ENCODE results near the gene SPINK9. TPM values are rescaled to one million over a fixed set of nuclear protein-coding genes. Genes with fewer than 3 reads are reported as not detected.

SPINK9 gene
- total RNA-seq, 1 donor from 2014 or later: not detected

- Mint-ChIP-seq H3K9me3 (no peaks in the 10 kb centered on the region), H3K4me3 (no peak overlapping the region), H3K27ac (ENCODE audit: unreplicated experiment) (no peak overlapping the region), H3K4me1 (no peaks in the 10 kb centered on the region), H3K36me3 (ENCODE audit: low read depth) (peaks cover 6% of the 10 kb centered on the region), H3K27me3 (ENCODE audit: low read depth) (no peaks in the 10 kb centered on the region)
- no peak for DNase-seq (ENCODE audit: low read depth, low spot score)
- TF ChIP-seq CTCF (conservative IDR thresholded peaks at IDR 0.05): no peak
Observed at GRCh38 chr5:148347706-148348105, 12.3 kb downstream of the SPINK9 start.

GRCh38 chr5:148352696-148353095 is 17.3 kb downstream of the SPINK9 start:
- TF ChIP-seq CTCF (conservative IDR thresholded peaks at IDR 0.05): no peak
- Mint-ChIP-seq H3K27ac (ENCODE audit: unreplicated experiment) (no peak overlapping the region), H3K9me3 (no peaks in the 10 kb centered on the region), H3K4me3 (no peak overlapping the region), H3K4me1 (no peaks in the 10 kb centered on the region), H3K27me3 (ENCODE audit: low read depth) (no peaks in the 10 kb centered on the region), H3K36me3 (ENCODE audit: low read depth) (peaks cover 6% of the 10 kb centered on the region)
- no peak for DNase-seq (ENCODE audit: low read depth, low spot score)

- Mint-ChIP-seq H3K36me3 (ENCODE audit: low read depth) (peaks cover 6% of the 10 kb centered on the region), H3K27ac (ENCODE audit: unreplicated experiment) (no peak overlapping the region), H3K9me3 (no peaks in the 10 kb centered on the region), H3K27me3 (ENCODE audit: low read depth) (no peaks in the 10 kb centered on the region), H3K4me3 (no peak overlapping the region), H3K4me1 (no peaks in the 10 kb centered on the region)
- TF ChIP-seq CTCF (conservative IDR thresholded peaks at IDR 0.05): no peak
- no peak for DNase-seq (ENCODE audit: low read depth, low spot score)
Observed at GRCh38 chr5:148353634-148354033, 18.3 kb downstream of the SPINK9 start.

- Mint-ChIP-seq H3K9me3 (peaks cover 13% of the 10 kb centered on the region), H3K4me1 (no peaks in the 10 kb centered on the region), H3K27ac (ENCODE audit: unreplicated experiment) (no peak overlapping the region), H3K36me3 (ENCODE audit: low read depth) (peaks cover 12% of the 10 kb centered on the region), H3K4me3 (no peak overlapping the region), H3K27me3 (ENCODE audit: low read depth) (no peaks in the 10 kb centered on the region)
- DNase-seq (ENCODE audit: low read depth, low spot score): no peak
- TF ChIP-seq CTCF (conservative IDR thresholded peaks at IDR 0.05): no peak
Observed at GRCh38 chr5:148364343-148364742, 29.0 kb downstream of the SPINK9 start.

- DNase-seq (ENCODE audit: low read depth, low spot score): no peak
- Mint-ChIP-seq H3K27ac (ENCODE audit: unreplicated experiment) (no peak overlapping the region), H3K27me3 (ENCODE audit: low read depth) (no peaks in the 10 kb centered on the region), H3K4me3 (no peak overlapping the region), H3K9me3 (peaks cover 13% of the 10 kb centered on the region), H3K36me3 (ENCODE audit: low read depth) (peaks cover 13% of the 10 kb centered on the region), H3K4me1 (no peaks in the 10 kb centered on the region)
- TF ChIP-seq CTCF (conservative IDR thresholded peaks at IDR 0.05): no peak
Observed at GRCh38 chr5:148368299-148368698, 32.9 kb downstream of the SPINK9 start.
